Thyroid gland (tissue), 4 donors: ENCODE data around the gene CFAP46.

Source experiments
- CTCF ChIP-seq, 6 experiments: fragments of 200-600 bp in 3 of 6; fragments of 450-650 bp in 3 of 6; sonication (generic) in 3 of 6; IDR thresholded peaks; one replicate each; pipeline ENCODE4 v1.5.1; 2016 to 2019; ENCODE audit warnings: antibody characterized with exemption in 6 of 6, mild to moderate bottlenecking in 2 of 6, inconsistent platforms in 1 of 6, moderate library complexity in 1 of 6
- POLR2A ChIP-seq, 2 donors: fragments of 450-650 bp; IDR thresholded peaks; one replicate each; pipeline ENCODE4 v1.6.1; 2017; ENCODE audit warnings: antibody characterized with exemption in 2 of 2, mild to moderate bottlenecking in 2 of 2, moderate library complexity in 1 of 2

GRCh38 chr10:132915411-132915810 is 27.0 kb downstream of the CFAP46 start:
- TF ChIP-seq CTCF (IDR thresholded peaks at IDR 0.05) (no peak), POLR2A (IDR thresholded peaks at IDR 0.05) (no peak)
